Upper lobe of left lung (tissue), 4 donors: ENCODE measurements around the gene PARG.
"Not testable (repeated sequence)": the region's sequence is repeated elsewhere in the genome, so short reads cannot be mapped to it uniquely, and the experiment has no call there.

Experiments used
- EP300 ChIP-seq, 4 donors: sonication (generic); formaldehyde crosslinking; IDR thresholded peaks; one replicate each; pipeline ENCODE4 v1.5.1; 2017; ENCODE audit warnings: antibody characterized with exemption in 4 of 4, control low read depth in 2 of 4
- POLR2A ChIP-seq, 4 donors: fragments of 450-650 bp; IDR thresholded peaks; one replicate each; pipeline ENCODE4 v1.5.1; 2016 to 2017; ENCODE audit warnings: antibody characterized with exemption in 4 of 4, mild to moderate bottlenecking in 2 of 4
- POLR2AphosphoS5 ChIP-seq, 2 donors: sonication (generic); formaldehyde crosslinking; IDR thresholded peaks; one replicate each; pipeline ENCODE4 v1.5.1; 2017; ENCODE audit warnings: antibody characterized with exemption in 2 of 2
- TF ChIP-seq, protein P1 (sequence below), 6 experiments: fragments of 450-650 bp in 4 of 6; fragments of 200-600 bp in 2 of 6; sonication (generic) in 2 of 6; IDR thresholded peaks; one replicate each; pipeline ENCODE4 v1.5.1; 2016 to 2019; ENCODE audit warnings: antibody characterized with exemption in 6 of 6

DNA sequence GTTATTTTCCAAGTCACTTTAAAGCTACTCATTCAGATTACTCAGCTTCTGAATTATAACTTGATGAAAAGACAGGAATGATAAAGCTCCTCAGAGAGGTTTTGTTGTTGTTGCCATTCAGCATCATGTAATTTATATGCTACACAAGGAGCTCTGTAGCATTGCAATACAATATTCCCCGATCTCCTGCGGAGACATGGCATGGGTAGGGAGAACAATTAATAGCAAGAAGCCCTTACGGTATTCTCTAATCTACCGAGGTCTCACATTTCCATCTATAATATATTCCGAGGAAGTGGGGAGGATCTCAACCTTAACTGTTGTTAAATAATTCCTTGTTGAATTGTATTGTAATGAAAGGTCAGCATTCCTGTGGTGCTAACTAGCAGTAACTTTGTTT is 81.9 kb downstream of the PARG start:
- TF ChIP-seq, protein P1, sequence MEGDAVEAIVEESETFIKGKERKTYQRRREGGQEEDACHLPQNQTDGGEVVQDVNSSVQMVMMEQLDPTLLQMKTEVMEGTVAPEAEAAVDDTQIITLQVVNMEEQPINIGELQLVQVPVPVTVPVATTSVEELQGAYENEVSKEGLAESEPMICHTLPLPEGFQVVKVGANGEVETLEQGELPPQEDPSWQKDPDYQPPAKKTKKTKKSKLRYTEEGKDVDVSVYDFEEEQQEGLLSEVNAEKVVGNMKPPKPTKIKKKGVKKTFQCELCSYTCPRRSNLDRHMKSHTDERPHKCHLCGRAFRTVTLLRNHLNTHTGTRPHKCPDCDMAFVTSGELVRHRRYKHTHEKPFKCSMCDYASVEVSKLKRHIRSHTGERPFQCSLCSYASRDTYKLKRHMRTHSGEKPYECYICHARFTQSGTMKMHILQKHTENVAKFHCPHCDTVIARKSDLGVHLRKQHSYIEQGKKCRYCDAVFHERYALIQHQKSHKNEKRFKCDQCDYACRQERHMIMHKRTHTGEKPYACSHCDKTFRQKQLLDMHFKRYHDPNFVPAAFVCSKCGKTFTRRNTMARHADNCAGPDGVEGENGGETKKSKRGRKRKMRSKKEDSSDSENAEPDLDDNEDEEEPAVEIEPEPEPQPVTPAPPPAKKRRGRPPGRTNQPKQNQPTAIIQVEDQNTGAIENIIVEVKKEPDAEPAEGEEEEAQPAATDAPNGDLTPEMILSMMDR (IDR thresholded peaks at IDR 0.05) = not testable (repeated sequence)
- not testable (repeated sequence) for TF ChIP-seq EP300, POLR2AphosphoS5, POLR2A (IDR thresholded peaks at IDR 0.05)
